ENCODE measurements around the gene LDLRAD4. TPM values are rescaled to one million over a fixed set of nuclear protein-coding genes. Genes with fewer than 3 reads are reported as not detected.

Gene LDLRAD4
- total and polyA plus RNA-seq, 9 of the 15 experiments (the other 6 are each of a cell fraction or from before 2014, with no cell fraction given) = 0.01 TPM; not detected in 8

DNA sequence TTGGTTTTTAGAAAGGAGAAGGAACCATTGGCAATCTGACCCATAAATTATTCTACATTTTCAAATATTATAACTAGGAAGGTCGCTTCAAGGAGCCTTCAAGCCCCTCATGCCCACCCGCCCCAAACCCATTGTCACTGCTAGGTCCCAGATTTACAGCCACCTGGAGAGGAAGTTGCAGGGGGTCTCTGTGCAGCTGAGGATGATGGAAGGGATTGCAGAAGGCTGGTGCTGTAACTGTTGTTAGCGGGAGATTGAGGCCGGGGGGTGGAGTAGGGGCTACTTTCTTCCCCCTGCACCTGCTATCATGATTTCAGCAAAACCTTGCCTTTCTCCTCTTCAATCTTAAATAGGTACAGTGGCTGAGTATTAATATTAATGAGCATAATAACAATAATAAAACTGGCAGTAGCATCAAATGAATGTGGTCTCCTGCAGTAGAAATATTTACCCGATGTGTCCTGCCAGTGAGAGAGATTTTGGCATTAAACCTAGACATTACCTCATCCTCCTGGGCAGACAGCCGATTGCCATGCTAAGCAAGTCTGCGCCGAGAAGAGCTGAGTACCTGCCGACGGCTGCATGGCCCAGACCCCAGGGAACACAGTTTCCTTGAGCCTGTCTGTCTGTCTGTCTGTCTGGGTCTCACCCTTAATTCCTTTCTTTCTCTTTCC, 282.4 kb downstream of the LDLRAD4 start (continued):
- TF ChIP-seq MTA1 (IDR thresholded peaks at IDR 0.05; ENCODE audit: borderline replicate concordance) (no peak), MTF1 (CRISPR knock-in tag; IDR thresholded peaks at IDR 0.05; ENCODE audit: borderline replicate concordance) (no peak), SMAD4 (CRISPR knock-in tag; conservative IDR thresholded peaks at IDR 0.05) (no peak)

DNA sequence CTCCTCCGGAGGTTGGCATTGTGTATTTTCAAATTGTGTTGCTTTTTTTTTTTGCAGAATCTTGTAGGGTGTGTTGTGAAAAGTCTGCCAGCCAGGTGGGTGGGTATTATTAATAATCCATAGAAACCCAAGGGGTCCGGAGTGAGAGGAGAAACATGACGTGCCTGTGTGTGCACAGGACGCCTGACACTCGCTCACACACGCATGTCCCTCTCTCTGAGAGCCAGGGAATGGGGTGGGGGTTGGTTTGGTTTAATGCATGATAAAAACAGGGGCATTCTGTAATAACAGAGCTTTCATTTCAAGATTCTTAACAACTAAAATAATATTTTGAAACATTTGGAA, 283.0 kb downstream of the LDLRAD4 start:
- BruUV-seq (replicated peaks) = no TSS peak
- no peaks in the 10 kb centered on the region for H3K9me1 ChIP-seq (ENCODE audit: control insufficient read depth, insufficient read depth, low read length)
- H3K27me3 ChIP-seq (ENCODE audit: control insufficient read depth in 2 of 2, insufficient read depth in 2 of 2, low read length in 2 of 2) = peaks cover 19 to 48% of the 10 kb centered on the region in 2 experiments
- H3K9ac ChIP-seq (ENCODE audit: insufficient read depth in 1 of 2, low read depth in 2 of 2, low read length in 2 of 2) = no peak overlapping the region
- intact Hi-C loops (cut with micrococcal nuclease) = no loop called here
- H3K4me3 ChIP-seq = no peak overlapping the region
- H3K27ac ChIP-seq (ENCODE audit: extremely low read depth, low read depth, low read length) = no peak overlapping the region
- no peak overlapping the region for H3K4me2 ChIP-seq (ENCODE audit: insufficient read depth, low read length)
- CTCF ChIA-PET (ENCODE audit: low intra/inter-chr PET ratio) = no interaction called here
- no peaks in the 10 kb centered on the region for H3K36me3 ChIP-seq (ENCODE audit: control insufficient read depth, insufficient read depth, low read length)
- no peaks in the 10 kb centered on the region; a peak in 1 of 5 replicates for H3K4me1 ChIP-seq (replicated peaks in 1 of 2; ENCODE audit: control insufficient read depth in 2 of 2, insufficient read depth in 2 of 2, low read length in 2 of 2)
- in situ Hi-C loops (cut with MboI) = no loop called here
- no peaks in the 10 kb centered on the region for H3K9me3 ChIP-seq (replicated peaks; ENCODE audit: control insufficient read depth, insufficient read depth, low read depth, low read length)
- DNase-seq (ENCODE audit: extremely low read depth in 1 of 4, low spot score in 3 of 4) (no peak), FAIRE-seq (no peak), ATAC-seq (no peak)
- no peak overlapping the region for H2AFZ ChIP-seq (ENCODE audit: low read depth, low read length)
- H3K79me2 ChIP-seq (ENCODE audit: control insufficient read depth, insufficient read depth, low read length) = no peaks in the 10 kb centered on the region
- WGBS (ENCODE audit: insufficient coverage, low coverage, missing lambda C conversion rate) = 0% methylated on average over 6 of the region's 6 CpGs
- no peaks in the 10 kb centered on the region for H4K20me1 ChIP-seq (replicated peaks; ENCODE audit: control insufficient read depth, insufficient read depth, low read length)
- POLR2A ChIA-PET = no interaction called here
- TF ChIP-seq NBN (IDR thresholded peaks at IDR 0.05; ENCODE audit: low read depth) = no peak
- no peak for TF ChIP-seq KHSRP (IDR thresholded peaks at IDR 0.05)
- no peak for TF ChIP-seq CBX5 (IDR thresholded peaks at IDR 0.05; ENCODE audit: borderline replicate concordance, low read depth)
- TF ChIP-seq, protein P1, sequence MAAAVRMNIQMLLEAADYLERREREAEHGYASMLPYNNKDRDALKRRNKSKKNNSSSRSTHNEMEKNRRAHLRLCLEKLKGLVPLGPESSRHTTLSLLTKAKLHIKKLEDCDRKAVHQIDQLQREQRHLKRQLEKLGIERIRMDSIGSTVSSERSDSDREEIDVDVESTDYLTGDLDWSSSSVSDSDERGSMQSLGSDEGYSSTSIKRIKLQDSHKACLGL (CRISPR knock-in tag; IDR thresholded peaks at IDR 0.05; ENCODE audit: borderline replicate concordance, poor library complexity, severe bottlenecking) = no peak
- no peak for TF ChIP-seq CBFA2T2 (conservative IDR thresholded peaks at IDR 0.05)
- no peak for TF ChIP-seq HDAC2 (IDR thresholded peaks at IDR 0.05)
- TF ChIP-seq, protein P2, sequence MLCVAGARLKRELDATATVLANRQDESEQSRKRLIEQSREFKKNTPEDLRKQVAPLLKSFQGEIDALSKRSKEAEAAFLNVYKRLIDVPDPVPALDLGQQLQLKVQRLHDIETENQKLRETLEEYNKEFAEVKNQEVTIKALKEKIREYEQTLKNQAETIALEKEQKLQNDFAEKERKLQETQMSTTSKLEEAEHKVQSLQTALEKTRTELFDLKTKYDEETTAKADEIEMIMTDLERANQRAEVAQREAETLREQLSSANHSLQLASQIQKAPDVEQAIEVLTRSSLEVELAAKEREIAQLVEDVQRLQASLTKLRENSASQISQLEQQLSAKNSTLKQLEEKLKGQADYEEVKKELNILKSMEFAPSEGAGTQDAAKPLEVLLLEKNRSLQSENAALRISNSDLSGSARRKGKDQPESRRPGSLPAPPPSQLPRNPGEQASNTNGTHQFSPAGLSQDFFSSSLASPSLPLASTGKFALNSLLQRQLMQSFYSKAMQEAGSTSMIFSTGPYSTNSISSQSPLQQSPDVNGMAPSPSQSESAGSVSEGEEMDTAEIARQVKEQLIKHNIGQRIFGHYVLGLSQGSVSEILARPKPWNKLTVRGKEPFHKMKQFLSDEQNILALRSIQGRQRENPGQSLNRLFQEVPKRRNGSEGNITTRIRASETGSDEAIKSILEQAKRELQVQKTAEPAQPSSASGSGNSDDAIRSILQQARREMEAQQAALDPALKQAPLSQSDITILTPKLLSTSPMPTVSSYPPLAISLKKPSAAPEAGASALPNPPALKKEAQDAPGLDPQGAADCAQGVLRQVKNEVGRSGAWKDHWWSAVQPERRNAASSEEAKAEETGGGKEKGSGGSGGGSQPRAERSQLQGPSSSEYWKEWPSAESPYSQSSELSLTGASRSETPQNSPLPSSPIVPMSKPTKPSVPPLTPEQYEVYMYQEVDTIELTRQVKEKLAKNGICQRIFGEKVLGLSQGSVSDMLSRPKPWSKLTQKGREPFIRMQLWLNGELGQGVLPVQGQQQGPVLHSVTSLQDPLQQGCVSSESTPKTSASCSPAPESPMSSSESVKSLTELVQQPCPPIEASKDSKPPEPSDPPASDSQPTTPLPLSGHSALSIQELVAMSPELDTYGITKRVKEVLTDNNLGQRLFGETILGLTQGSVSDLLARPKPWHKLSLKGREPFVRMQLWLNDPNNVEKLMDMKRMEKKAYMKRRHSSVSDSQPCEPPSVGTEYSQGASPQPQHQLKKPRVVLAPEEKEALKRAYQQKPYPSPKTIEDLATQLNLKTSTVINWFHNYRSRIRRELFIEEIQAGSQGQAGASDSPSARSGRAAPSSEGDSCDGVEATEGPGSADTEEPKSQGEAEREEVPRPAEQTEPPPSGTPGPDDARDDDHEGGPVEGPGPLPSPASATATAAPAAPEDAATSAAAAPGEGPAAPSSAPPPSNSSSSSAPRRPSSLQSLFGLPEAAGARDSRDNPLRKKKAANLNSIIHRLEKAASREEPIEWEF (CRISPR knock-in tag; IDR thresholded peaks at IDR 0.05) = no peak
- TF ChIP-seq FOXA3 (CRISPR knock-in tag; conservative IDR thresholded peaks at IDR 0.05 in 1 of 2, IDR thresholded peaks at IDR 0.05 in 1 of 2) = no peak
- no peak for TF ChIP-seq SRSF3 (IDR thresholded peaks at IDR 0.05; ENCODE audit: insufficient read depth, low read length)
- TF ChIP-seq YBX1 (IDR thresholded peaks at IDR 0.05) = no peak
- no peak for TF ChIP-seq SMARCA4 (IDR thresholded peaks at IDR 0.05)
- no peak for TF ChIP-seq ZFPM2 (CRISPR knock-in tag; IDR thresholded peaks at IDR 0.05)
- TF ChIP-seq ZNF644 (tag; IDR thresholded peaks at IDR 0.05; ENCODE audit: low read depth) = no peak
- TF ChIP-seq MTA3 (IDR thresholded peaks at IDR 0.05; ENCODE audit: borderline replicate concordance) = no peak

Data from K562 (cell line).